A549 (cell line): ENCODE data around the gene AP2B1. TPM values are rescaled to one million over a fixed set of nuclear protein-coding genes. Genes with fewer than 3 reads are reported as not detected.

Experiments
- ATAC-seq, 2 experiments: fragments of 200-7000 bp in 1 of 2; fragments of >200 bp in 1 of 2; cut with Nextera tagmentation in 1 of 2; cut with Tn5 transposase in 1 of 2; 3 replicates each; pipeline versions ENCODE4 v1.8.0 to v1.9.1; 2018 to 2020; ENCODE audit warnings: mild to moderate bottlenecking in 1 of 2, moderate library complexity in 1 of 2
- CTCF ChIA-PET: fragments of 300-600 bp; sonication (Branson Sonifier 250); formaldehyde crosslinking; extraction: SDS; loops from one replicate; lab custom pipeline; 2021; ENCODE audit warnings: antibody characterized with exemption, inconsistent platforms; lab: Yijun Ruan, JAX
- POLR2A ChIA-PET: fragments of 350-600 bp; formaldehyde crosslinking; extraction: SDS; loops from one replicate; lab custom pipeline; 2021; ENCODE audit warnings: antibody characterized with exemption, inconsistent platforms; lab: Yijun Ruan, JAX
- DNase-seq, 2 experiments: peaks; one replicate each; pipeline versions ENCODE4 v3.0.0 to v3.0.0-alpha.2; 2011 to 2016; ENCODE audit warnings: low read depth in 1 of 2, low spot score in 1 of 2
- FAIRE-seq: peaks from 2 replicates; lab custom pipeline; 2011; peaks lifted over from hg19 to GRCh38; lab: Jason Lieb, UNC
- H3K27ac ChIP-seq, 2 experiments: fragments of >200 bp; sonication (Bioruptor Twin); formaldehyde crosslinking; 3 replicates each; pipeline ENCODE4 v1.5.1; 2016 to 2017
- H3K4me1 ChIP-seq: fragments of >200 bp; sonication (Bioruptor Twin); formaldehyde crosslinking; 3 replicates; pipeline ENCODE4 v1.6.1; 2016
- H3K4me2 ChIP-seq: fragments of >200 bp; sonication (Bioruptor Twin); formaldehyde crosslinking; 3 replicates; pipeline ENCODE4 v1.6.1; 2016
- H3K4me3 ChIP-seq: fragments of >200 bp; sonication (Bioruptor Twin); formaldehyde crosslinking; 3 replicates; pipeline ENCODE4 v1.5.1; 2016
- H3K9me3 ChIP-seq: fragments of >200 bp; sonication (Bioruptor Twin); formaldehyde crosslinking; 3 replicates; pipeline ENCODE4 v1.6.1; 2016
- BHLHE40 ChIP-seq: IDR thresholded peaks from 2 replicates; pipeline ENCODE4 v1.6.1; 2012; ENCODE audit warnings: low read depth, low read length, inconsistent platforms
- CBX2 ChIP-seq: fragments of 200-600 bp; sonication (generic); IDR thresholded peaks from 2 replicates; pipeline ENCODE4 v1.6.1; 2016; ENCODE audit warnings: low read depth, mild to moderate bottlenecking, borderline replicate concordance
- CEBPB ChIP-seq, 2 experiments: fragments of >200 bp in 1 of 2; sonication (Bioruptor Twin) in 1 of 2; formaldehyde crosslinking in 1 of 2; IDR thresholded peaks; 2 replicates each; pipeline ENCODE4 v1.6.1; 2012 to 2016
- CHD4 ChIP-seq: fragments of 200-600 bp; sonication (generic); IDR thresholded peaks from 2 replicates; pipeline ENCODE4 v1.6.1; 2016; ENCODE audit warnings: antibody characterized with exemption, mild to moderate bottlenecking, borderline replicate concordance
- EHF ChIP-seq: fragments of 250-450 bp; sonication (Bioruptor Pico); IDR thresholded peaks from 2 replicates; pipeline ENCODE4 v1.5.0; 2020; ENCODE audit warnings: mild to moderate bottlenecking
- ELK1 ChIP-seq: fragments of 150-350 bp; IDR thresholded peaks from 2 replicates; pipeline ENCODE4 v1.6.1; 2014; ENCODE audit warnings: low read depth, mild to moderate bottlenecking, low read length
- EP300 ChIP-seq, 2 experiments: fragments of >200 bp; sonication (Bioruptor Twin); formaldehyde crosslinking; IDR thresholded peaks; 2 replicates in 1 of 2; 3 replicates in 1 of 2; pipeline ENCODE4 v1.6.1; 2016 to 2017
- ESRRA ChIP-seq: fragments of 150-350 bp; IDR thresholded peaks from 2 replicates; pipeline ENCODE4 v1.6.1; 2014; ENCODE audit warnings: mild to moderate bottlenecking, low read length, borderline replicate concordance
- FOSB ChIP-seq: fragments of 250-450 bp; sonication (Bioruptor Pico); IDR thresholded peaks from 2 replicates; pipeline ENCODE4 v1.5.0; 2020; ENCODE audit warnings: mild to moderate bottlenecking, moderate library complexity
- FOSL2 ChIP-seq, 2 experiments: fragments of 450-650 bp in 1 of 2; fragments of >200 bp in 1 of 2; sonication (Bioruptor Twin) in 1 of 2; formaldehyde crosslinking; IDR thresholded peaks; 2 replicates each; pipeline versions ENCODE4 v1.5.0 to v1.6.1; 2016 to 2020; ENCODE audit warnings: mild to moderate bottlenecking in 1 of 2, moderate library complexity in 1 of 2
- HEYL ChIP-seq: fragments of 250-450 bp; sonication (Bioruptor Pico); IDR thresholded peaks from 2 replicates; pipeline ENCODE4 v1.8.0; 2021; ENCODE audit warnings: mild to moderate bottlenecking, moderate library complexity
- HOXA7 ChIP-seq: fragments of 250-450 bp; sonication (Bioruptor Pico); IDR thresholded peaks from 2 replicates; pipeline ENCODE4 v1.5.0; 2020; ENCODE audit warnings: mild to moderate bottlenecking, moderate library complexity
- MAFK ChIP-seq: fragments of 450-650 bp; IDR thresholded peaks from 2 replicates; pipeline ENCODE4 v1.6.1; 2014; ENCODE audit not compliant: partially characterized antibody
- MAZ ChIP-seq: fragments of 150-350 bp; IDR thresholded peaks from 2 replicates; pipeline ENCODE4 v1.6.1; 2014; ENCODE audit warnings: antibody characterized with exemption, low read depth, low read length, borderline replicate concordance
- MYC ChIP-seq: IDR thresholded peaks from 2 replicates; pipeline ENCODE4 v1.6.1; 2012; ENCODE audit warnings: mild to moderate bottlenecking, inconsistent platforms, low read length, improper control_type of control experiment, borderline replicate concordance
- NR3C1 ChIP-seq: fragments of >200 bp; sonication (Bioruptor Twin); formaldehyde crosslinking; IDR thresholded peaks from 3 replicates; pipeline ENCODE4 v1.6.1; 2017
- POLR2A ChIP-seq: IDR thresholded peaks from 2 replicates; pipeline ENCODE4 v1.6.1; 2012; ENCODE audit warnings: mild to moderate bottlenecking, low read length
- RARB ChIP-seq: fragments of 250-450 bp; sonication (Bioruptor Pico); IDR thresholded peaks from 2 replicates; pipeline ENCODE4 v1.8.0; 2021; ENCODE audit warnings: mild to moderate bottlenecking, moderate library complexity
- RCOR1 ChIP-seq: fragments of 150-350 bp; IDR thresholded peaks from 2 replicates; pipeline ENCODE4 v1.6.1; 2014; ENCODE audit warnings: antibody characterized with exemption, low read length, low read depth
- REST ChIP-seq: fragments of 200-600 bp; sonication (generic); IDR thresholded peaks from 2 replicates; pipeline ENCODE4 v1.6.1; 2016; ENCODE audit warnings: antibody characterized with exemption, mild to moderate bottlenecking, moderate library complexity
- RFX5 ChIP-seq: fragments of 450-650 bp; IDR thresholded peaks from 2 replicates; pipeline ENCODE4 v1.7.1; 2014; ENCODE audit warnings: antibody characterized with exemption, mild to moderate bottlenecking, moderate library complexity
- RNF2 ChIP-seq: fragments of 200-600 bp; sonication (generic); IDR thresholded peaks from 2 replicates; pipeline ENCODE4 v1.6.1; 2016; ENCODE audit warnings: low read depth, mild to moderate bottlenecking, antibody characterized with exemption, moderate library complexity, borderline replicate concordance
- TFCP2L1 ChIP-seq: fragments of 250-450 bp; sonication (Bioruptor Pico); IDR thresholded peaks from 2 replicates; pipeline ENCODE4 v1.5.0; 2021; ENCODE audit warnings: mild to moderate bottlenecking
- USF2 ChIP-seq: fragments of 450-650 bp; IDR thresholded peaks from 2 replicates; pipeline ENCODE4 v1.6.1; 2014; ENCODE audit warnings: antibody characterized with exemption
- ZC3H11A ChIP-seq: fragments of 450-650 bp; IDR thresholded peaks from 2 replicates; pipeline ENCODE4 v1.6.1; 2014; ENCODE audit warnings: antibody characterized with exemption, mild to moderate bottlenecking
- WGBS: methylation state at CpG from one replicate; pipeline ENCODE4 v1.1.6; 2017; ENCODE audit errors: missing lambda C conversion rate; 5-methylcytosine and 5-hydroxymethylcytosine counted together
- polyA plus RNA-seq, 4 experiments: library from polyadenylated mRNA; depleted of rRNA in 3 of 4; stranded (reverse); fragments of >200 nt; fragmentation: RNase III in 1 of 4; extraction: RNeasy Plus Mini Kit Qiagen cat#74134 plus additional on column Dnase treatment in 1 of 4; gene quantifications; 2 replicates in 3 of 4; 3 replicates in 1 of 4; pipeline ENCODE4 v1.2.3, GENCODE V29; 2011 to 2017
- TF ChIP-seq, protein P1 (sequence below): fragments of >200 bp; sonication (Bioruptor Twin); formaldehyde crosslinking; IDR thresholded peaks from 2 replicates; pipeline ENCODE4 v1.6.1; 2016
- TF ChIP-seq, protein P2 (sequence below): IDR thresholded peaks from 2 replicates; pipeline ENCODE4 v1.6.1; 2012; ENCODE audit warnings: low read depth, borderline replicate concordance

AP2B1 gene
- polyA plus RNA-seq, 2 of the 4 experiments (the other 2 are of a cell fraction) = 110 to 278 TPM

DNA sequence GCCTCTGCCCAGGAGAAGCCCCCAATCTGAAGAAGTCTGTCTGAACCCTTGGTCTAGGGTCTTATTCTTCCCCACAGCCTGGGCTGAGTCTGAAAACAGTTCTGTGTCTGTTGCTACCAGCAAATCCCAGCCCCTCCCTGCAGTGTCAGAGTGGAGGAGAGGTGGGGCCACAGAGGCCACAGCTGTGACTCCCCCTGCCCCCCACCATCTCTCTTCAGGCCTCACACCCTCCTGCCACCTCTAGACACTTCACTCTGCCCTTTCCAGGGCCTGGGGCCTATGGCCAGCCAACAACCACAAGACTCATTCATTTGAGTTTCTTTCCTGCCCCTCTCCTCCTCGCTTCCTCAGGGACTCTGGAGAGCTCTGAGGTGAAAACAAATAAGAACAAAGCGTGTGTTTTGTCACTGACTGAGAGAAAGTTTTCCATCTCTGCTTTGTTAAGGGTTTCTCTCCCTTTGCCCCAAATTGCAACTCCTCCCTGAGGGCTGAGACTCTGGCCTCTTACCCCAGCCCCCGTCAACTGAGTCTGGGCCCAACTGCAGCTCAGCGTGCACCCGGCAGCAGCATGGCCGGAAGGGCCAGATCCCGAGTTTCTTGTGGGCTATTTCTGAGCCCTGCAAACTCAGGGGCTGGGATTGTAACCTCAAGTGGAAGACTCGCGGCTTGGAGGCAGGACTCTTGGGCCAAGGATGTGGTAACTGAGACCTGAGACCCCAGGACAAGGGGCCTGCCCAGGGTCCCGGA is 186.7 kb downstream of the AP2B1 start:
- 85% methylated on average over 10 of the region's 10 CpGs for WGBS
- ATAC-seq = peak in 1 of 2 experiments; percentile 13; a peak in 2 of 6 replicates
- CTCF ChIA-PET = interaction anchor here (0.6 to 43.9 kb wide), 3 partner anchors 13 to 32 kb away, joined by 3 to 2039 read pairs (median 1116); partner anchors contain the start of genes C17orf50, GAS2L2, MMP28 and TAF15

GRCh38 chr17:35774499-35774898 is 187.4 kb downstream of the AP2B1 start:
- POLR2A ChIA-PET = no interaction called here
- WGBS = 72% methylated on average over 5 of the region's 5 CpGs
- no peak for TF ChIP-seq FOSL2 (IDR thresholded peaks at IDR 0.05)
- no peak for TF ChIP-seq FOSL2 (CRISPR knock-in tag; IDR thresholded peaks at IDR 0.05)
- TF ChIP-seq CBX2 = no peak
- no peak for TF ChIP-seq RCOR1
- no peak for TF ChIP-seq ZC3H11A
- TF ChIP-seq, protein P1, sequence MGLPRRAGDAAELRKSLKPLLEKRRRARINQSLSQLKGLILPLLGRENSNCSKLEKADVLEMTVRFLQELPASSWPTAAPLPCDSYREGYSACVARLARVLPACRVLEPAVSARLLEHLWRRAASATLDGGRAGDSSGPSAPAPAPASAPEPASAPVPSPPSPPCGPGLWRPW = no peak
- no peak for TF ChIP-seq USF2
- TF ChIP-seq POLR2A = no peak
- no peak for TF ChIP-seq RNF2
- no peak for TF ChIP-seq NR3C1
- no peak for TF ChIP-seq EHF (CRISPR knock-in tag)
- no peak for TF ChIP-seq EP300 (IDR thresholded peaks at IDR 0.05)
- TF ChIP-seq BHLHE40 = no peak
- no peak for TF ChIP-seq RARB (CRISPR knock-in tag)
- no peak for TF ChIP-seq MYC
- TF ChIP-seq MAZ = no peak
- no peak for TF ChIP-seq MAFK
- no peak for TF ChIP-seq CHD4
- H3K4me1 ChIP-seq = peaks cover 35% of the 10 kb centered on the region
- H3K4me2 ChIP-seq = peak overlapping the region; percentile 23; the same call in 2 of the 3 replicates
- H3K9me3 ChIP-seq = no peaks in the 10 kb centered on the region
- H3K27ac ChIP-seq = peak overlapping the region; percentile 28 to 67; a peak in 3 of 6 replicates
- DNase-seq = no peak
- CTCF ChIA-PET = interaction anchor here (0.6 to 43.9 kb wide), 3 partner anchors 12 to 32 kb away, joined by 3 to 2039 read pairs (median 1116); partner anchors contain the start of genes C17orf50, GAS2L2, MMP28 and TAF15
- no peak overlapping the region for H3K4me3 ChIP-seq
- no peak for FAIRE-seq
- peak in 1 of 2 experiments; percentile 36; a peak in 2 of 6 replicates for ATAC-seq

More for the DNA sequence above, 186.7 kb downstream of the AP2B1 start:
- Histone ChIP-seq H3K4me3 (no peak overlapping the region), H3K9me3 (no peaks in the 10 kb centered on the region), H3K27ac (peak overlapping the region in 1 of 2 experiments; percentile 67; a peak in 3 of 6 replicates), H3K4me2 (no peak overlapping the region; the same call in 2 of the 3 replicates), H3K4me1 (peaks cover 35% of the 10 kb centered on the region)
- no peak for FAIRE-seq
- TF ChIP-seq EP300 (IDR thresholded peaks at IDR 0.05) (no peak), TFCP2L1 (CRISPR knock-in tag) (no peak), CEBPB (IDR thresholded peaks at IDR 0.05) (no peak), ZC3H11A (no peak), ELK1 (no peak), REST (no peak), HEYL (CRISPR knock-in tag) (no peak), RARB (CRISPR knock-in tag) (no peak), HOXA7 (CRISPR knock-in tag) (no peak), ESRRA (no peak), RNF2 (no peak), MAZ (no peak), MAFK (no peak), FOSB (CRISPR knock-in tag) (no peak), RFX5 (no peak)
- TF ChIP-seq, protein P2, sequence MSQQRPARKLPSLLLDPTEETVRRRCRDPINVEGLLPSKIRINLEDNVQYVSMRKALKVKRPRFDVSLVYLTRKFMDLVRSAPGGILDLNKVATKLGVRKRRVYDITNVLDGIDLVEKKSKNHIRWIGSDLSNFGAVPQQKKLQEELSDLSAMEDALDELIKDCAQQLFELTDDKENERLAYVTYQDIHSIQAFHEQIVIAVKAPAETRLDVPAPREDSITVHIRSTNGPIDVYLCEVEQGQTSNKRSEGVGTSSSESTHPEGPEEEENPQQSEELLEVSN = no peak
- DNase-seq = no peak
- POLR2A ChIA-PET = no interaction called here
